NCI-H2227 (cell line): ENCODE measurements around the gene SCLY.

Source experiments
- DNase-seq: peaks from one replicate; lab custom pipeline; 2025; ENCODE audit not compliant: unreplicated experiment; lab: John Stamatoyannopoulos, UW

SCLY gene

GRCh38 chr2:238096311-238097011, 35.7 kb downstream of the SCLY start:
- DNase-seq, result no peak

GRCh38 chr2:238097201-238097987, 36.6 kb downstream of the SCLY start:
- no peak for DNase-seq

GRCh38 chr2:238097988-238098871, 37.4 kb downstream of the SCLY start:
- DNase-seq, result peak; percentile 43

DNA sequence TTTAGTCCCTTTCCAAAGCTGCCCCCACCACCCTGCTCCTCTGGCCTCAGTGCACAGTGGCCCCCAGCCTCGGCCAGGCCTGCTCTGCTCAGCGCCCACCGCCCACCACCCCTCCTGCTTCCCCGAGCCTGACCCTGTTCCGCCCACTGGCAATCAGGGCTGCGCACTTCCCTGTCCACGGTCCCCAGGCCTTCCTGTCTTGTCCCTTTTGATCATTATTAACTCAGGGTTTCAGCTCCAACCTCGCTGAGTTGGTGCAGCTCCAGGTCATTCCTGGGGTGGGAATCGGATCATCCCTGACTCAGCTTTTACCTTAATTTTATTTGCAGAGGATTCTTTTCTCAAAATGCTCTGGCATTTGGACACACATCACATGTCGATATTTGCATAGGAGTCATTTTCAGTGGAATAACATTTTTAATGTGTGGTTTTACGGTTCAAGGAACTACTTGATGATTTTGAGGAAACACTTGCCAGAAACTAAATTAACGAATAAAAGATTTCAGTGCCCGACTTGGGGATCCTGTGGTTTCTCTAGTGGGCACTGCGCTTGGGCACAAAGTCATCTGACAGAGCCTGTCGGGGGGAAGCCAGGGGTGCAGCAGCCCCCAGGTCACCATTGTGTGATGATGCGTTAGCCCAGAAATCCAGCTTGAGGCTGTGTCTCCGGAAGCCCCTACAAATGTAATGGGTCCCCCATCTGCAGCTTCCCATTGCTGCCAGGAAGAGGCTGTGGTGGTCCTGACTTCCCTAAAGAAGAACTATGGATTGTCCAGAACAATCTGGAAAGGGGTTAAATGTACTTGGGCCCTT, 38.3 kb downstream of the SCLY start:
- no peak for DNase-seq

DNA sequence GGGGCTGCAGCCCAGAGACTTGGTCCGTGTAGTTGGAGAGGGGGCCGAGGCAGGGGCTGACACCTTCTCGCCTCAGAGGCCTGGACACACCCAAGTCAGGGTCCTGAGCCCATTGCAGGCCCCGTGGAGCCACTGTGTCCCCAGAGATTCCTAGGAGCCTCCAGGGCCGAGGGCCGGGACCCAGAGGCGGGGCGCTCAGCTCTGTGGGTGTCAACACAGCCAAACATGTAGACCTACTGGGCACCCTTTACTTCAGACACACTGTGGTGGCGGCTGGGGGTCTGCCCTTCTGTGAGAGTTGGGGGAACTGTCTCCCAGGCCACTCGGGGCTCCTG, 38.9 kb downstream of the SCLY start:
- no peak for DNase-seq

GRCh38 chr2:238100049-238100820, 39.4 kb downstream of the SCLY start, which contains the start of gene ESPNL:
TSS of gene ESPNL (plus strand) at chr2:238100340. CDS start at chr2:238100420, 80 bp downstream.
- DNase-seq, result no peak

DNA sequence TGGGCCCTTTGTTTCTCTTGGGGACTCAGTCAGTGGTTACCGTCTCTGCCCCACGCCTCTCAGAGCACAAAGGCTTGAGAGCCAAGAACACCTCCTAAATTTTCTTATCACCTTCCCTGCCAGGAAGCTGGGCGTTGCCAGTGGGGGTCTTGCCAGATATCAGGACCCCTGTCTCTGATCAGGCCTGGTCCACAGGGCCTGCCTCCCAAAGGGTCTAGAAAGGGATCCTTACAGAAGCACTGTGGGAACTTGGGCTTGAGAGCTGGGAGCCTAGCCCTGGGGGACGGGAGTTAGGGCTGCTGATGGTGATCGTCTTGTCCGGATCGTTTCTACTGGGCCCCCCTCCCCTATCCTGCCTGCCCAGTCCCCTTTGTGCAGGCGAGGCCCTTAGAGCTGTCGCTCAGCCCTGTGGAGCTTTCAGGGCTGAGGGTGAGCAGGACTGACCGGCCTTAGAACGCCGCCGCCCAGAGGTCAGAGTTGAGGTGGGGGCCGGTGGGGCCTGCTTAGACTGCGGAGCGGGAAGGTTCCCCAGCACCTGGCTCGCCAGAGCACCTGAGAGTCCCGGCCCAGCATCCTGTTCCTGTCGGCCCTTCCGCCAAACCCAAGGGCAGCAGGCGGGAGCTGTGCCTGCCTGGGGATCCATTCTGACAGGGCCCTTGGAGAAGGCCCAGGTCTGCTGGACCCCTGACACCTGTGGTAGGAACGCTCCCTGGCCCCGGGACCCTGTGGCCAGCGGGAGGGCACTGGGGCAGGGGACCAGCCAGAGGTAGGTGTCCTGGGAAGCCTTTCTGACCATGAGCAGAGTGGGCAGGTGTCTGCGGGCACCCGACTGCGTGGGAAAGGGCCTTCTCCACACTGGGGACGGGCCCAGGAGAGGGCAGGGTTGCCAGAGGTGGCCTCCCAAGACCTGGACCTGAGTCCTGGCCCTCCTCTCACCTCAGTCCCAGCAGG, 40.3 kb downstream of the SCLY start:
- DNase-seq, result no peak

- DNase-seq, result no peak
Observed at GRCh38 chr2:238101891-238102841, 41.4 kb downstream of the SCLY start.

- no peak for DNase-seq
Observed at GRCh38 chr2:238102865-238103264, 42.1 kb downstream of the SCLY start.

GRCh38 chr2:238103465-238104225, 42.8 kb downstream of the SCLY start:
- DNase-seq, result no peak

DNA sequence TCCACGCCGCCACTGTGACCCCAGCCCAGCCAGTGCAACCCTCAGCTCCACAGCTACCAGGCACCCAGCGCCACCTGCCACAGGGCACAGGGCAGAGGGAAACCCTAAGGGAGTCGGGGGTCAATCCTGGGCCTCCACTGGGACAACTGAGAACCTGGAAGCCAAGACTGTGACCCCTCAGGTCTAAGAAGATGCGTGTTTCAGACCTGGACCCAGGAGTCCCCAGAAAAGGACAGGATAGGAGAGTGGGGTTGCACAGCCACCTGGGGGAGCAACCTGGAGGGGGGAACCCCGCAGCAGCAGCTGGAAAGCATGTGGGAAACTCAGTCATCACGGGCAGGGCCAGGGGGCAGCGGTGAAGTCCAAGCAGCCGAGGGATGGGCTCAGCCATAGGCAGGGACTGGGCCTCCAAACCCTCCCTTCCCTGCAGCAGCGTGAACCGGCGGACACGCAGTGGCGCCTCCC, 43.5 kb downstream of the SCLY start:
- DNase-seq, result no peak

DNA sequence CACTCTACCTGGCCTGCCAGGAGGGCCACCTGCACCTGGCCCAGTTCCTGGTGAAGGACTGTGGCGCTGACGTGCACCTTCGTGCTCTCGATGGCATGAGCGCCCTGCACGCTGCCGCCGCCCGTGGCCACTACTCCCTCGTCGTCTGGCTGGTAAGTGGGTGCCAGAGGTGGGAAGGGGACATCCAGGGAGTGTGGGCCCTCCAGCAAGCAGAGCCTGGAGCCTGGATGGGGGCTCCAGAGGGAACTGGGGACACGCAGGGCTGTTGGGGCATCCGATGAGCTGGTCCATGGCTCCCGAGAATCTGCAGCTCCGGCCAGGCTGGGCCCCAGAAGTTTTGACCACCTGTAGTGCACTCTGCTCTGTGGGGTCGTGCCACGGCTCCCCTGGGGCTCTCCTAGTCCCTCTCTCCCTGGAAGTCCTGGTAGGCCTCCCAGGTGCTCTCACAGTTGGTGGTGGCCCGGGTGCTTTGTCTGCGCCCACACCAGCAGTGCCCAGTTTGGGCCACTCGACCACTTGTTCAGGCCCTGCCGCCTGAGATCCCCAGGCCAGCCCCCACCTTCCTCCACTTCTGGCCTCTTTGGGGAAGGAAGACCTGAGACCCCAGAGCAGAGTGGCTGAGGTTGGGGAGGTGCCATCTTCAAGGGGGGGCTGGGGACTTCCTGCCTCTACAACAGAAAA, 44.0 kb downstream of the SCLY start:
- no peak for DNase-seq

DNA sequence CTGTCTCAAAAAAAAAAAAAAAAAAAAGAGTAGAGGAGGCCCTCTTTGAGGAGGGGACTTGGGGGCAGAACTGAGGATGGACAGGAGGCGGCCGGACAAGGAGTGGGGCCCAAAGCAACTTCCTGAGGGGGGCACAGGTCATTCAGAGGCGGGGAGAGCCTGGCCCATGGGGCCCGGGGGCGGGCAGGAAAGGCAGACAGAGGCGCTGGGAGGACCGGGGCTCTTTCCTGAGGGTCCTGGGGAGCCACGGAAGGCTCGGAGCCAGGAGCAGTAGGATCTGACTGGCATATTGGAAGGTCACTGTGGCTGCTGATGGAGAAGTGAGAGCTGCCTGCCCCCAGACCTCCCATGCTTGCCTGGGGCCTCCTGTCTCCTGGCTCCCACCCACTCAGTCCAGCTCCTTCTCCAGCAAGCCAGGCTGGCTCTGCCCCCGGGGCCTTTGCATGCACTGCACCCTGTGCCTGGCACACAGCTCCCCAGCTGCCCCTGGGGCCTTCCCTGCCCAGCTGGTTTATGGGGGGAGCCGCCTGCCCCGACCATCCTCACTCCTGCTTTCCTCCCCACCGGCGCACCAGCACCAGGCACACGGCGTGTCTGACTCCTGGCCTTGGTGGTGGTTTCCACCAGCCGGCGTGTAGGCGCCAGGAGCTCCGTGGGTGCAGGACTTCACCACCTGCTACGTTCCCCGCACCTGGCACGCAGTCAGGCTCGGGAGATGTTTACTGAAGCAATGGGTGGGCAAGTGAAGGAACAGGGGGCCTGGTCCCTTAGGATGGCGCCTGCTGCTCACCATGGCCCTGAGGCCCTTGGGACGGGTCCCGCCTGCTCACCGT, 44.9 kb downstream of the SCLY start:
- DNase-seq, result no peak

- no peak for DNase-seq
Observed at GRCh38 chr2:238106339-238106697, 45.5 kb downstream of the SCLY start.

- DNase-seq, result no peak
Observed at GRCh38 chr2:238106698-238107524, 46.1 kb downstream of the SCLY start.
